Chondrocyte (in vitro differentiated cells): Measurements from ENCODE around the gene CFAP45. TPM values are rescaled to one million over a fixed set of nuclear protein-coding genes. Genes with fewer than 3 reads are reported as not detected.

ENCODE experiments used
- DNase-seq: peaks from one replicate; pipeline ENCODE4 v3.0.0; 2021; ENCODE audit warnings: mixed read lengths, low spot score
- H3K27ac Mint-ChIP-seq: one replicate; pipeline ENCODE4 v1.8.0; 2021; ENCODE audit warnings: mild to moderate bottlenecking, moderate library complexity, mixed read lengths; ENCODE audit not compliant: unreplicated experiment
- H3K27me3 Mint-ChIP-seq: 2 replicates; pipeline ENCODE4 v1.8.0; 2021; ENCODE audit warnings: low read depth, mixed read lengths
- H3K36me3 Mint-ChIP-seq: 2 replicates; pipeline ENCODE4 v1.8.0; 2021; ENCODE audit warnings: low read depth, mixed read lengths
- H3K4me1 Mint-ChIP-seq: 2 replicates; pipeline ENCODE4 v1.8.0; 2021; ENCODE audit warnings: low read depth, mild to moderate bottlenecking, mixed read lengths
- H3K4me3 Mint-ChIP-seq: one replicate; pipeline ENCODE4 v1.8.0; 2021; ENCODE audit warnings: mild to moderate bottlenecking, moderate library complexity, mixed read lengths; ENCODE audit not compliant: unreplicated experiment
- H3K9me3 Mint-ChIP-seq: 2 replicates; pipeline ENCODE4 v1.8.0; 2021; ENCODE audit warnings: low read depth, mixed read lengths
- total RNA-seq: library from RNA; stranded (reverse); gene quantifications from 3 replicates; pipeline ENCODE4 v1.2.1, GENCODE V29; 2021
- TF ChIP-seq, protein P1 (sequence below): fragments of 200-600 bp; sonication (generic); IDR thresholded peaks from 2 replicates; pipeline ENCODE4 v1.5.0; 2021; ENCODE audit warnings: antibody characterized with exemption, mild to moderate bottlenecking, moderate library complexity

CFAP45 gene
- total RNA-seq, 1 donor from 2014 or later: 0.37 TPM

DNA sequence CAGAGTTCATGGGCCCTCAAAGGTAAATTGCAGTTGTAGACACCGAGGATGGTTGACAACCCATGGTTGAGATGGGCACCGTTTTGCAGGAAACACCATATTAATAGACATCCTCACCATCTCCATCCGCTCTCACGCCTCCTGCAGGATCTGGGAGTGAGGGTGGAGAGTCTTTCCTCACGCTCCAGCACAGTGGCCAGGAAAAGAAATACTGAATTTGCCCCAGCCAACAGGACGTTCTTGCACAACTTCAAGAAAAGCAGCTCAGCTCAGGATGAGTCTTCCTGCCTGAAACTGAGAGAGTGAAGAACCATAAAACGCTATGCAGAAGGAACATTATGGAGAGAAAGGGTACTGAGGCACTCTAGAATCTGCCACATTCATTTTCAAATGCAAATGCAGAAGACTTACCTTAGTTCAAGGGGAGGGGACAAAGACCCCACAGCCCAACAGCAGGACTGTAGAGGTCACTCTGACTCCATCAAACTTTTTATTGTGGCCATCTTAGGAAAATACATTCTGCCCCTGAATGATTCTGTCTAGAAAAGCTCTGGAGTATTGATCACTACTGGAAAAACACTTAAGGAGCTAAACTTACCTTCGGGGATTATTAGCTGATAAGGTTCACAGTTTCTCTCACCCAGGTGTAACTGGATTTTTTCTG is 64.0 kb downstream of the CFAP45 start:
- peaks cover 13% of the 10 kb centered on the region for H3K36me3 Mint-ChIP-seq
- no peak overlapping the region for H3K27ac Mint-ChIP-seq
- H3K4me1 Mint-ChIP-seq: no peaks in the 10 kb centered on the region
- no peaks in the 10 kb centered on the region for H3K9me3 Mint-ChIP-seq
- TF ChIP-seq, protein P1, sequence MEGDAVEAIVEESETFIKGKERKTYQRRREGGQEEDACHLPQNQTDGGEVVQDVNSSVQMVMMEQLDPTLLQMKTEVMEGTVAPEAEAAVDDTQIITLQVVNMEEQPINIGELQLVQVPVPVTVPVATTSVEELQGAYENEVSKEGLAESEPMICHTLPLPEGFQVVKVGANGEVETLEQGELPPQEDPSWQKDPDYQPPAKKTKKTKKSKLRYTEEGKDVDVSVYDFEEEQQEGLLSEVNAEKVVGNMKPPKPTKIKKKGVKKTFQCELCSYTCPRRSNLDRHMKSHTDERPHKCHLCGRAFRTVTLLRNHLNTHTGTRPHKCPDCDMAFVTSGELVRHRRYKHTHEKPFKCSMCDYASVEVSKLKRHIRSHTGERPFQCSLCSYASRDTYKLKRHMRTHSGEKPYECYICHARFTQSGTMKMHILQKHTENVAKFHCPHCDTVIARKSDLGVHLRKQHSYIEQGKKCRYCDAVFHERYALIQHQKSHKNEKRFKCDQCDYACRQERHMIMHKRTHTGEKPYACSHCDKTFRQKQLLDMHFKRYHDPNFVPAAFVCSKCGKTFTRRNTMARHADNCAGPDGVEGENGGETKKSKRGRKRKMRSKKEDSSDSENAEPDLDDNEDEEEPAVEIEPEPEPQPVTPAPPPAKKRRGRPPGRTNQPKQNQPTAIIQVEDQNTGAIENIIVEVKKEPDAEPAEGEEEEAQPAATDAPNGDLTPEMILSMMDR: peak; percentile 27
- DNase-seq: no peak
- no peaks in the 10 kb centered on the region for H3K27me3 Mint-ChIP-seq
- no peak overlapping the region for H3K4me3 Mint-ChIP-seq

DNA sequence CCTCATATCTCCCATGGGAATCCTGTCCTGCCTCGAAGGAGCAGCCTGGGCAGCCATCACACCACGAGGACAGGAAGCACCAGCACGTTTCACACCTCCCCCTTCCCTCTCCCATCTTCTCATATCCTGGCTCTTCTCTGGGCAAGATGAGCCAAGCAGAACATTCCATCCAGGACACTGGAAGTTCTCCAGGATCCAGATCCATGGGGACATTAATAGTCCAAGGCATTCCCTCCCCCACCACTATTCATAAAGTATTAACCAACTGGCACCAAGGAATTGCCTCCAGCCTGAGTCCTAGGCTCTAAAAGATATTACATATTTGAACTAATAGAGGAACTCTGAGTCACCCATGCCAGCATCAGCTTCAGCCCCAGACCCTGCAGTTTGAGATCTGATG is 64.6 kb downstream of the CFAP45 start:
- no peak for DNase-seq
- H3K27me3 Mint-ChIP-seq: no peaks in the 10 kb centered on the region
- no peak overlapping the region for H3K4me3 Mint-ChIP-seq
- H3K27ac Mint-ChIP-seq: no peak overlapping the region
- no peaks in the 10 kb centered on the region for H3K9me3 Mint-ChIP-seq
- H3K4me1 Mint-ChIP-seq: peaks cover under 1% of the 10 kb centered on the region
- TF ChIP-seq, protein P1: no peak
- peaks cover 13% of the 10 kb centered on the region for H3K36me3 Mint-ChIP-seq

DNA sequence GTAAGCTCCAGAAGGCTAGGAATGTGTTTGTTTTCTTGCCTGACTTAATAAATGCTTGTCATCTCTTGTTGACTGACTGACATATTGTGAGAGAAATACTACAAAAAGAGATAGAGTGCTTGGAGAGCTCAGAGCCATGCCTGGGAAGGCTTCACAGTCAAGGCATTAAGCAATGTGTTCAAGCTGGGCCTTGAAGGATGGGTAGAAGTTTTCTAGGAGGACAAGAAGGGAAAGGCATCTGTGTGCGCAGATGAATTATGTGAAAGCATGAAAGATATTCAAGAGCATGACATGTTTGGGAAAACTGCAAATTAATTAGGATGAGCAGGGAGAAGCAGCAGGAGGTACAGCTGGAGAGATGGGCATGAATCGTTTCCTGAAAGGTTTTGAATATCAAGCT is 67.7 kb downstream of the CFAP45 start:
- Mint-ChIP-seq H3K36me3 (peaks cover 8% of the 10 kb centered on the region), H3K27ac (no peak overlapping the region), H3K4me1 (peaks cover 10% of the 10 kb centered on the region), H3K4me3 (no peak overlapping the region), H3K27me3 (no peaks in the 10 kb centered on the region), H3K9me3 (no peaks in the 10 kb centered on the region)
- DNase-seq: no peak
- TF ChIP-seq, protein P1: no peak

DNA sequence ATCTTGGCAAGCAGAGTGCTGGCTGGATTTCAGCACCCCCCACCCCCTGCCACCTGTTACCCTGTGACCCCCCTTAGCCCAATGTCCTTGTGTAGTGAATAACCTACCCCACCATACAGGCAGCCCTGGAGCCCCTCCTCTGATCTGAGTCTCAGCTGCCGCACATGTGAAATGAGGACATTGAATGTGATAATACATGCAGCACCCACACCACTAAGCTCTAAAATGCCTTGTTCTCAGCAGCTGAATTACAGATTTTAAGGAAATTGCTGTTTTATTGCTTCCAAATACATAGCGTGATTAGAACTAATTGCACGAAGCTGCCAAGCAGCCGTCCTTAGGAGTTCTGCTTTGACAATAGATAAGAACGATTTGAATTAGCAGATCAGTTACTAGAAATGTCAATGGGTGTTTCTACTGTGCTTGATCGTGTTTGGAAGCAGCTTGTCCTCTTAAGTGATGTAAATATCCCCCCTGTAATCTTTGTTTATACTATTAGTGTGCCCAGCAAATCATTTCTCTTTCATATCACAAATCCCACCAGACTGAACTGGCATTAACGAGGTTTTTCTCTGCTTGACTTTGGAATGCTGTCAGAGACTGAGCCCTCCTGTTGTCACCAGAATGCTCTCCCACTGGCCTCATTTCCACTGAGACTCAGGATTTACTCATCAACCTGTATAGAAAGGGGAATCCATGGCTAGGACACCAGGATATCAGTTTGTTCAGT is 68.4 kb downstream of the CFAP45 start:
- Mint-ChIP-seq H3K36me3 (peaks cover 6% of the 10 kb centered on the region), H3K9me3 (no peaks in the 10 kb centered on the region), H3K4me1 (peaks cover 10% of the 10 kb centered on the region), H3K27ac (no peak overlapping the region), H3K27me3 (no peaks in the 10 kb centered on the region), H3K4me3 (no peak overlapping the region)
- DNase-seq: no peak
- TF ChIP-seq, protein P1: no peak

DNA sequence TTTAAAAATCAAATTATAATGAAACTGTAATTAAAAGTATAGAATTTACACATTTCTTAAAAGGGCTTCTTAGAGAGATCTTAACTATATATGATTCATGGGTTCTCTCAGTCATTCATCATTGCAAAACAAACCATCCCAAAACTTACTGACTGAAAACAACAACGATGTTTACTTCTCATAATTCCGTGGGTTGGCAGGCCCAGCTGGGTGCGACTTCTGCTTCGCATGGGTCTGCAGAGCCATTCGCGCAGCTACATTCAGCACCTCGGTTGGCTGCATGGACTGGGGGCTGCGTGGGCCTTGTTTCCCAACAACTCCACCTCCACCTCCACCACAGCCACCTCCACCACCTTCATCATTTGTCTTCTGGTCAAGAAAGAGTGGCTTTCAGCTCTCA is 69.2 kb downstream of the CFAP45 start:
- Mint-ChIP-seq H3K27me3 (no peaks in the 10 kb centered on the region), H3K4me1 (peaks cover 16% of the 10 kb centered on the region), H3K9me3 (no peaks in the 10 kb centered on the region), H3K36me3 (peaks cover 1% of the 10 kb centered on the region), H3K4me3 (no peak overlapping the region), H3K27ac (no peak overlapping the region)
- TF ChIP-seq, protein P1: no peak
- no peak for DNase-seq
